ENCODE measurements around the gene GMCL2. TPM values are rescaled to one million over a fixed set of nuclear protein-coding genes. Genes with fewer than 3 reads are reported as not detected.
"Not testable (repeated sequence)": the region's sequence is repeated elsewhere in the genome, so short reads cannot be mapped to it uniquely, and the experiment has no call there.

Gene GMCL2
- total RNA-seq, 4 donors from 2014 or later = not detected

DNA sequence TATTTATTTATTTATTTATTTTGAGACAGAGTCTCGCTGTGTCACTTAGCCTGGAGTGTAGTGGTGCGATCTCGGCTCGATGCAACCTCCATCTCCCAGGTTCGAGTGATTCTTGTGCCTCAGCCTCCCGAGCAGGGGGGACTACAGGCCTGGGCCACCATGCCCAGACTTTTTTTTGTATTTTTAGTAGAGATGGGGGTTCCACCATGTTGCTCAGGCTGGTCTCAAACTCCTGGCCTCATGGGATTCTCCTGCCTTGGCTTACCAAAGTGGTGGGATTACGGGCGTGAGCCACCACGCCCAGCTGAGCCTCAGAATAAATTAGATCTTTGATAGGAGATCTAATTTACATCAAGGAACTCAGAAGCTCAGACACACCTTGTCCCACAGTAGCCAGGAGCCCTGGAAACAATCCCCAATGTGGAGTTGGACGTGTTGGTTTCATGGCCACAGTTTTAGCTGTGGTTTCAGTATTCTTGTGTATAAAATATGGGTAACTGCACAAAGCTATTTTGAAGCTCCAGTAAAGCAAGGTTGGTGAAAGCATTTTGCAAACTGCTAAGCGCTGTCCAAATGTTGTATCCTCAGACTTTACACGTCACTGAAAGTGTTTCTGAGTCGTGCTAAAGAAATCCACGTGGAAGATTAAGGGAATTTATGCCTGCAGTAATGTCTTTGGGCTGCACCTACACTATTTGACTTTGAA, 14.2 kb upstream of the GMCL2 start:
- DNase-seq (ENCODE audit: low spot score) (peak; percentile 15), ATAC-seq (ENCODE audit: low FRiP score) (no peak)
- TF ChIP-seq, protein P1, sequence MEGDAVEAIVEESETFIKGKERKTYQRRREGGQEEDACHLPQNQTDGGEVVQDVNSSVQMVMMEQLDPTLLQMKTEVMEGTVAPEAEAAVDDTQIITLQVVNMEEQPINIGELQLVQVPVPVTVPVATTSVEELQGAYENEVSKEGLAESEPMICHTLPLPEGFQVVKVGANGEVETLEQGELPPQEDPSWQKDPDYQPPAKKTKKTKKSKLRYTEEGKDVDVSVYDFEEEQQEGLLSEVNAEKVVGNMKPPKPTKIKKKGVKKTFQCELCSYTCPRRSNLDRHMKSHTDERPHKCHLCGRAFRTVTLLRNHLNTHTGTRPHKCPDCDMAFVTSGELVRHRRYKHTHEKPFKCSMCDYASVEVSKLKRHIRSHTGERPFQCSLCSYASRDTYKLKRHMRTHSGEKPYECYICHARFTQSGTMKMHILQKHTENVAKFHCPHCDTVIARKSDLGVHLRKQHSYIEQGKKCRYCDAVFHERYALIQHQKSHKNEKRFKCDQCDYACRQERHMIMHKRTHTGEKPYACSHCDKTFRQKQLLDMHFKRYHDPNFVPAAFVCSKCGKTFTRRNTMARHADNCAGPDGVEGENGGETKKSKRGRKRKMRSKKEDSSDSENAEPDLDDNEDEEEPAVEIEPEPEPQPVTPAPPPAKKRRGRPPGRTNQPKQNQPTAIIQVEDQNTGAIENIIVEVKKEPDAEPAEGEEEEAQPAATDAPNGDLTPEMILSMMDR (IDR thresholded peaks at IDR 0.05) = no peak

- DNase-seq (ENCODE audit: low spot score) = peak; percentile 16
- TF ChIP-seq, protein P1 (IDR thresholded peaks at IDR 0.05) = no peak
- ATAC-seq (ENCODE audit: low FRiP score) = no peak
These were observed 12.6 kb upstream of the GMCL2 start for GRCh38 chr5:178199581-178200434.

DNA sequence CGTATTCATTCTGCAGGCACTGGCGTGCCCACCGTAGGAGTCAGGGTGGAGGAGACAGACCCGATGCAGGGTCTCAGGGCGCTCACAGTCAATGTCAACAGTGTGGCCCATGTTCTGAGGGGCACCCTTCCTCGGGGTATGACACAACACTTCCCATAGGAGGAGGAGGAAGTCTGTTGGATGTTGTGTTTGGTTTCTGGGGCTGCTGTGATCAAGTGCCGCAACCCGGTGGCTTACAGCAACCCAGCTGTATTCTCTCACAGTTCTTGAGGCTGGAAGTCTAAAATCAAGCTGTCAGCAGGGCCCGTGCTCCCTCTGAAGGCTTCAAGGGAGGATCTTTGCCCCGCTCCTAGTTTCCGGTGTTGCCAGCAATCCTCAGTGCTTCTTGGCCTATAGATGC, 11.5 kb upstream of the GMCL2 start:
- DNase-seq (ENCODE audit: low spot score) = peak; percentile 14
- TF ChIP-seq, protein P1 (IDR thresholded peaks at IDR 0.05) = no peak

GRCh38 chr5:178198151-178198550, 11.0 kb upstream of the GMCL2 start:
- DNase-seq (ENCODE audit: low spot score) = peak; percentile 22
- not testable (repeated sequence) for ATAC-seq (ENCODE audit: low FRiP score)

More for the DNA sequence above, 11.5 kb upstream of the GMCL2 start:
- no peak for ATAC-seq (ENCODE audit: low FRiP score)

- DNase-seq (ENCODE audit: low spot score) = no peak
- TF ChIP-seq, protein P1 (IDR thresholded peaks at IDR 0.05) = no peak
- no peak for ATAC-seq (ENCODE audit: low FRiP score)
These were observed 9.8 kb upstream of the GMCL2 start for GRCh38 chr5:178196986-178197385.

DNA sequence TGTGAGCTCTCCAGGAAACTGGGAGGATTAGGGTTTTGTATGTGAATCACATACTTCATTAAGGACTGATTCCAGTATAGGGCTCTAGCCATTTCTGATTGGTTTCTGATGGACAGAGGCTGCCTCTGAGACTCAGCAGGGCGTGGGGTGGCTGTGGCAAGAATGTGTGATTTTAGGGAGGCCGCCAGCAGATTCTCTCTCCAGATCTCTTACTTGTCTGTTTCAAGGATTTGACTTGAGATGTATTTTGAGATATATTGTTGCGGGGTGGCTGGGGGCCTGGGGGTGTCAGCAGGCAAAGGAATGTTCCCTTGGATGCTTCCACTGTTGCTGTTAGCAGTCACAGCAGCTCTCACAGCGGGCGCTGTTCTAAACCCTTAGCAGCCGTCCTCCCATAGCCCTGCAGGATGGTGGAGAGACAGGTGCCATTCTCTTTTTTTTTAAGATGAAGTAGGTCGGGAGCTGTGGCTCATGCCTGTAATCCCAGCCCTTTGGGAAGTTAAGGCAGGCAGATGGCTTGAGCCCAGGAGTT, 9.2 kb upstream of the GMCL2 start:
- ATAC-seq (ENCODE audit: low FRiP score) = no peak
- no peak for DNase-seq (ENCODE audit: low spot score)
- TF ChIP-seq, protein P1 (IDR thresholded peaks at IDR 0.05) = no peak

- ATAC-seq (ENCODE audit: low FRiP score) (no peak), DNase-seq (ENCODE audit: low spot score) (no peak)
- TF ChIP-seq, protein P1 (IDR thresholded peaks at IDR 0.05) = no peak
These were observed 6.9 kb upstream of the GMCL2 start for GRCh38 chr5:178194026-178194425.
